Keratinocyte (primary cell): ENCODE results near the gene S100Z.

Experiments used
- CTCF ChIP-seq, 3 experiments: IDR thresholded peaks in 1 of 3; conservative IDR thresholded peaks in 1 of 3; optimal IDR thresholded peaks in 1 of 3; 2 replicates in 2 of 3; 3 replicates in 1 of 3; pipeline versions ENCODE3 to v1.5.1; 2011; ENCODE audit warnings: low read length in 3 of 3, mild to moderate bottlenecking in 3 of 3, moderate library complexity in 2 of 3, control low read depth in 1 of 3, inconsistent platforms in 1 of 3; ENCODE audit not compliant: insufficient read depth in 2 of 3; ENCODE audit errors: extremely low read depth in 1 of 3
- EZH2 ChIP-seq: IDR thresholded peaks from one replicate; pipeline ENCODE4 v1.6.1; 2012; ENCODE audit warnings: inconsistent platforms, mild to moderate bottlenecking, low read length, moderate library complexity

- TF ChIP-seq CTCF (optimal IDR thresholded peaks at IDR 0.05 in 1 of 3, IDR thresholded peaks at IDR 0.05 in 1 of 3, conservative IDR thresholded peaks at IDR 0.05 in 1 of 3; ENCODE audit: extremely low read depth in 1 of 3, insufficient read depth in 2 of 3, low read length in 3 of 3) = no peak
- TF ChIP-seq EZH2 = no peak
These were observed 70.7 kb downstream of the S100Z start for GRCh38 chr5:76920491-76920890.
